ENCODE measurements around the gene WNT7A.
A peak's percentile ranks its signal among the peaks of the same experiment; 100 is the strongest.

The WNT7A gene

DNA sequence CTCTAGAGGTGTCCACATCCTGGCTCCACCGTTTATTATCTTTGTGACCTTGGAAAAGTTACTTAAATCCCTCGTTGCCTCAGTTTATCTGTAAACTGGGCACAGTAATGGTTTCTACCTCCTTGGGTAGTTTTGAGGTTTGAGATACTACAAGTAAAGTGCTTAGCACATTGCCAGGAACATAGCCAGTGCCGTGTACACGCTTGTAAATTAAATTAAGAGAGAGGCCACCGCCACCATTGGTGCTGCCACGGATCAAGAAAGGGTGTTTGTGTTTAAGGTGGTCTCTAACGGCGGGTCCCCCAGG lies 5.8 kb upstream of the WNT7A start:
- no peak for DNase-seq (ENCODE audit: insufficient read length, low spot score)
- no peak for FAIRE-seq

- FAIRE-seq (peak; percentile 86), DNase-seq (ENCODE audit: insufficient read length, low spot score) (peak; percentile 54)
These were observed 5.2 kb upstream of the WNT7A start for GRCh38 chr3:13884851-13885703.

- FAIRE-seq (no peak), DNase-seq (ENCODE audit: insufficient read length, low spot score) (no peak)
These were observed 3.8 kb upstream of the WNT7A start for GRCh38 chr3:13883681-13884080.

DNA sequence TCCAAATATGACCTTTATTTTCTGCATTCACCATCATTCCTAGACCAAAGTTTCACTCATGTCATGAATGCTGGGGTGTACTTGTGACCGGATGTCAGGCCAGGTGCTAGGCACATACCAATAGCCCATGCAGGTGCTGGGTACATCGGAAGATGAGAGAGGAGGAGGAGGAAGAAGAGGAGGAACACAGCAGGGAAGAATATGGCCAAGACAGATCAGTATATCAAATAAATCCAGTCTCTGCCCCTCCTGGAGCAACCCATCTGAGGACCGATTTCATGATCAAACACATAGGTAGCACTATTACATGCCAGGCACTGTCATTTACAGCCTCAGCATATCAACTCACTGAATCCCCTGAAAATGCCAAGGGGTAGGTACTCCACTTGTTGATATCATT lies 3.0 kb upstream of the WNT7A start:
- FAIRE-seq (no peak), DNase-seq (ENCODE audit: insufficient read length, low spot score) (no peak)

DNA sequence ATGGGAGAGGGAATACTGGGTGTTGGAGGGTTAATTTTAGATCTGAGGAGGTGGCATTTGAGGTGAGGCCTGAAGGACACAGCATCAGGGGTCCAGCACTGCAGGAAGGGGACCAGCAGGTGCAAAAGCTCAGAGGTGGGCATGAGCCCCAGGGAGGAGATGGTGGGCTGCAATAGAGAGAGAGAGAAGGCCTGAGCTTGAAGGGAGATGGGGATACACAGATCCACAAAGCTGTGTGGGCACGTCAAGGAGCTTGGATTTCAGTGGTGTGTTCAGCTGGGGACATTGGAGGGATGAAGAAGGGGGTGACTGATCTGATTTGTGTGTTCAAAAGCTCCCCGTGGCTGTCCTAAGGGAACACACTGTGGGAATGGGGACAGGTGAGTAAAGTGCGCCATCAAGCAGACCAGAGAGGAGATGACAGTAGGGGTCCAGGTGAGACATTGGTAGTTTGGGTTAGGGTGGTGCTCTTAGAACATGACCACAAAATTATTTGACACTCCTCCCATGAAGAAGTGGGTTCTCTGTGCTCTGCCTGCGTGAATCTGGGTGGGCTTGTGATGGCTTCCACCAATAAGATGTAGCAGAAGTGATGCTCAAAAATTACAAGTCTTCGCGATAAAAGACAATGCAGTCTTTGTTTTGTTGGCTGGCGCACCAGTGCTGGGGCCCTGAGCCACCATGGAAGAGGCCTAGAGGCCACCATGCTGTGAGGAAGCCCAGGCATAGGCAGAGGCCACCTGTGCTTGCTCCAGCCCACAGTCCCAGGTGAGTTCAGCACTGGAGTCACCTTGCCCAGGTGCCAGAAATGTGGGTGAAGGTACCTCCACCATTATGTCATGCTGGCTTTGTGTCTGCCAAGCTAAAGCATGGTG lies 1.9 kb upstream of the WNT7A start:
- FAIRE-seq (no peak), DNase-seq (ENCODE audit: insufficient read length, low spot score) (no peak)

- FAIRE-seq (no peak), DNase-seq (ENCODE audit: insufficient read length, low spot score) (no peak)
These were observed 913 bp upstream of the WNT7A start for GRCh38 chr3:13880811-13881156.

DNA sequence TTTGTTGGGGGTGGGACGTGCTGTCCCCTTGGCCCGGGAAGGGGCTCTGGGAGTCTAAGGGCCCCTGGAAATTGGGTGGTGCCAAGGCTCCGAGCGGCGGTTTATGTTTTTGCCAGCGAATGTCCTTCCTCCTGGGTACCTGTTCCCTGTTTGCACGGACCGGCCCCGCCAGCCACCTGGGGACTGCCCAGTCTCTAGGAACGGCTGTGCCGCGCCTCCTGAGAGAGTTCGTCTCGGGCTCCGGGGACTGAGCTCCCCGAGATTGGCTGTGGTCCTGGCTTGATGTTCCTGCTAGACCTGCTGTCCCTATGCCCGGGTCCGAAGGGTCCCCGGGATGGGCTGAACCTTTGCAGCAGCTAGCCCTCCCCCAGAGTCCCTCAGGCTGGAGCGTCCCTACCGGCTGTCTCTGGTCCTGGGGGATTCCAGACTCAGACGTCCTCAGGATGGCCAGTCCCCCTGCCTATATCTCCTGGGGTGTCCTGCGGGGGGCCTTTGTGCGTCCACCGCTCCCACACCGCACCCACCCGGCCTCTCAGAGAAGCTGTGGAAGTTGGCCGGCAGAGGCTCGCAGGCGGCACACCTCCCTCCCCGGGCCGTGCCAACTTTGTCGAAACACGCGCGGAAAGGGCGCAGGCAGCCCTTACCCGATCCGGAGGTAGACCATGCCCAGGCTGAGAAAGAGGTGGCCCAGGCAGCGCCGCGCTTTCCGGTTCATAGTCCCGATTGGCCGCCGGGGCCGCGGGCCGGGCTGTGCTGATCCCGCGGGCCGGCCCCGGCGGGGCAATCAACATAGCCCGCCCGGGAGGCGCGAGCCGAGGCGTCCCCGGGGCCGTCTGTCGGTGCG lies 547 bp downstream of the WNT7A start:
- DNase-seq (ENCODE audit: insufficient read length, low spot score), result no peak
- FAIRE-seq, result no peak

DNA sequence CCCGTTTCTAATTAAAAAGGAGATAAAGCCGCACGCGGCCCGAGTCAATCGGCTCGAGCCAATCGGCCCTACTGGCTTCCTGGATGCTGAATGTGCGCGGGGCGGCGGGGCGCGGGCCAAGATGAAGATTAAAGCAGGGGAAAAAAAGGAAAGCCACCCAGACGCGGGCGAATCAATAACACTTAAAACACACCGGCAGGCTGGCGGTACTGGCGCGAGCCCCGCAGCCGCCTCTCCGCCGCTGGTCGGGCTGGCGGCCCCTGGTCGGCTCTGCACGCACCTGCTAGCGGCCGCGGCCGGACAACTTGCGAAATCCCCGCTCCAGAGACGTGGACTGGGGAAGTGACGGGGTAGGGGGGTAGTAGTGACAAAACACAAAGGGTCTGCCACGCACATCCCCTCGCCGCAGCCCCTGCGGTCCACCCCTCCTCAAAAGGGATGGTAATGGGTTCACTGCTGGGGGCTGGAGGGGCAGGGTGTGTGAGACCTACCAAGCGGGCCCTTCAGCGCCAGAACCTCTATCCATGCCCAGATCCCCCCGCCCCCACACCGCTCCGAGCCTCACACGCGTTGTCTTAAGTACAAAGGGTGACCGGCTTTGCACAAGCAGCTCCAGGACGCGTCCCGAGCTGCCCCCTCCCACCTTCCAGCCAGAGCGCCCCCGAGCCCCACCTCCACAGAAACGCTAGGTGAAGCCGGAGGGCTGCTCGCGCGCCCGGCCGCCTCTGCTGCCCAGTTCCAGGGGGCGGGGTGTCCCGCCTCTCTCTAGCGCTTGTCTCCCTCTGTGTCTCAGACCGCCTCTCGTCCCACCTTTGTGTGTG lies 1.4 kb downstream of the WNT7A start:
- DNase-seq (ENCODE audit: insufficient read length, low spot score) (no peak), FAIRE-seq (no peak)

DNA sequence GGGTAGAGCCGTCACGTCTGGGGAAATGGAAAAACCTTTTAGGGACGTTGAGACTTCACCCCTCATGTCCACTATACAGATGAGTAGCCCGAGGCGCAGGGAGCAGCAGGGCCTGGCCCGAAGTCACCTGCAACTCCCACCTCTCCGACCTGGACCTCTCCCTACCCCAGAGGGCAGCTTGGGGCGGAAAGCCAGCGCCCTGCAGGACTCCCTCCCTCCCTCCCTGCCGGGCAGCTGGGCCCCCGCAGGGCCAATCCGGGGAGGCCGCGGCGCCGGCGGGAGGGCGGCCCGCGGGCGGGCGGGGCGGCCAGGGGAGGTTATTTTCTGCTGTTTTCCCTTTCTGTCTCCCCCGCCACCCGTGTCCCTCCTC lies 2.0 kb downstream of the WNT7A start:
- FAIRE-seq, result no peak
- no peak for DNase-seq (ENCODE audit: insufficient read length, low spot score)

- FAIRE-seq, result no peak
- no peak for DNase-seq (ENCODE audit: insufficient read length, low spot score)
These were observed 3.3 kb downstream of the WNT7A start for GRCh38 chr3:13876451-13877100.

- no peak for DNase-seq (ENCODE audit: insufficient read length, low spot score)
These were observed 5.0 kb downstream of the WNT7A start for GRCh38 chr3:13874891-13875290.

GRCh38 chr3:13873818-13874217 lies 6.1 kb downstream of the WNT7A start:
- DNase-seq (ENCODE audit: insufficient read length, low spot score) (no peak), FAIRE-seq (no peak)

More at GRCh38 chr3:13874891-13875290, 5.0 kb downstream of the WNT7A start:
- FAIRE-seq, result no peak

GRCh38 chr3:13872451-13872850 lies 7.4 kb downstream of the WNT7A start:
- FAIRE-seq, result no peak

GRCh38 chr3:13871791-13872190 lies 8.1 kb downstream of the WNT7A start:
- FAIRE-seq (no peak), DNase-seq (ENCODE audit: insufficient read length, low spot score) (no peak)

More at GRCh38 chr3:13872451-13872850, 7.4 kb downstream of the WNT7A start:
- no peak for DNase-seq (ENCODE audit: insufficient read length, low spot score)

DNA sequence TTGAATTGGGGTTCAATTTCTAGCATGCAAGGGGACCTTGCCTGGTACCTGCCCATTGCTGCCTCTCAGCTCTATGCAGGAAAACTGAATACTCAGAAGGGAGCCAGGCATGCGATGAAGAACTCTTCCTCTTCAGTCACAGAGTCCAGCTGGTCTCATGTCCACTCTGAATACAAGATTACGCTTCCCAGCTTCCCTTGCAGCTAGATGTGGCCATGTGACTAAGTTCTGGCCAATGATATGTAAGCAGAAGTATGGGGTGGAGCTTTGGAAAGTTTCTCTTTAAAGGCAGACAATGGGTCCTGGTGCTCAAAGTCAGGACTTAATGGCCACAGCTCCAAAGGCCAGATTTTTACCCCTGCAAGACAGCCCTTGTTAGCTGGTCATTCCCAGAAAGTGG lies 9.0 kb downstream of the WNT7A start:
- FAIRE-seq (no peak), DNase-seq (ENCODE audit: insufficient read length, low spot score) (no peak)

GRCh38 chr3:13869761-13870343 lies 10.0 kb downstream of the WNT7A start:
- no peak for FAIRE-seq

GRCh38 chr3:13868844-13869724 lies 10.8 kb downstream of the WNT7A start:
- FAIRE-seq (no peak), DNase-seq (ENCODE audit: insufficient read length, low spot score) (no peak)

More at GRCh38 chr3:13869761-13870343, 10.0 kb downstream of the WNT7A start:
- no peak for DNase-seq (ENCODE audit: insufficient read length, low spot score)

GRCh38 chr3:13867732-13868131 lies 12.1 kb downstream of the WNT7A start:
- FAIRE-seq (no peak), DNase-seq (ENCODE audit: insufficient read length, low spot score) (no peak)

All from GM19239 (cell line).